PC-9 (cell line): Measurements from ENCODE around the gene KIF5B. TPM values are rescaled to one million over a fixed set of nuclear protein-coding genes. Genes with fewer than 3 reads are reported as not detected.

Source experiments
- BruUV-seq: library from RNA; stranded (reverse); fragments of 400-500 nt; replicated peaks from 2 replicates; lab custom pipeline; 2021; lab: Mats Ljungman, UMichigan
- CTCF ChIA-PET: fragments of 300-600 bp; sonication (Branson Sonifier 250); formaldehyde crosslinking; loops from one replicate; lab custom pipeline; 2022; ENCODE audit warnings: antibody characterized with exemption; lab: Charles Lee
- POLR2A ChIA-PET: fragments of 300-600 bp; sonication (Branson Sonifier 250); formaldehyde crosslinking; loops from one replicate; lab custom pipeline; 2022; ENCODE audit warnings: antibody characterized with exemption; ENCODE audit not compliant: unreplicated experiment; lab: Charles Lee
- DNase-seq, 2 experiments: peaks; one replicate each; pipeline versions ENCODE4 v3.0.0 to v3.0.0-alpha.2; 2015 to 2022; ENCODE audit warnings: mixed read lengths in 1 of 2
- H2AFZ ChIP-seq: fragments of 200-600 bp; sonication (generic); 2 replicates; pipeline ENCODE4 v1.8.1; 2017; ENCODE audit warnings: antibody characterized with exemption
- H3F3A ChIP-seq: fragments of 200-600 bp; sonication (generic); 2 replicates; pipeline ENCODE4 v1.8.1; 2017; ENCODE audit warnings: antibody characterized with exemption, mild to moderate bottlenecking, low read depth; ENCODE audit not compliant: insufficient read depth
- H3K27ac ChIP-seq: fragments of 200-600 bp; sonication (generic); 2 replicates; pipeline ENCODE4 v1.6.1; 2016; ENCODE audit warnings: mixed run types
- H3K27me3 ChIP-seq: fragments of 200-600 bp; sonication (generic); 2 replicates; pipeline ENCODE4 v1.6.1; 2016; ENCODE audit warnings: low read depth, mixed run types; ENCODE audit not compliant: insufficient read depth
- H3K36me3 ChIP-seq: fragments of 200-600 bp; sonication (generic); 2 replicates; pipeline ENCODE4 v1.6.1; 2016; ENCODE audit warnings: low read depth, mixed run types
- H3K4me1 ChIP-seq: fragments of 200-600 bp; sonication (generic); replicated peaks from 2 replicates; pipeline ENCODE4 v1.6.1; 2016; ENCODE audit warnings: mixed run types; ENCODE audit not compliant: insufficient read depth
- H3K4me2 ChIP-seq: fragments of 200-600 bp; sonication (generic); 2 replicates; pipeline ENCODE4 v1.6.1; 2017; ENCODE audit warnings: mixed run types
- H3K4me3 ChIP-seq: fragments of 200-600 bp; sonication (generic); 2 replicates; pipeline ENCODE4 v1.6.1; 2016; ENCODE audit warnings: mixed run types
- H3K79me2 ChIP-seq: fragments of 200-600 bp; sonication (generic); 2 replicates; pipeline ENCODE4 v1.6.1; 2017; ENCODE audit warnings: low read depth, mixed run types
- H3K9me2 ChIP-seq: fragments of 200-600 bp; sonication (generic); 2 replicates; pipeline ENCODE4 v1.8.1; 2017; ENCODE audit warnings: mild to moderate bottlenecking; ENCODE audit not compliant: insufficient read depth
- H3K9me3 ChIP-seq: fragments of 200-600 bp; sonication (generic); 2 replicates; pipeline ENCODE4 v1.8.1; 2016; ENCODE audit warnings: low read depth; ENCODE audit not compliant: insufficient read depth
- H4K20me1 ChIP-seq: fragments of 200-600 bp; sonication (generic); 2 replicates; pipeline ENCODE4 v1.8.1; 2017; ENCODE audit not compliant: insufficient read depth
- EZH2 ChIP-seq: fragments of 200-600 bp; sonication (generic); IDR thresholded peaks from 2 replicates; pipeline ENCODE4 v1.8.0; 2017; ENCODE audit warnings: antibody characterized with exemption, low read depth
- intact Hi-C: fragments of 100-400 bp; cut with micrococcal nuclease; formaldehyde crosslinking; loops from one replicate; pipeline ENCODE4 v1.10.0; 2022; ENCODE audit not compliant: unreplicated experiment
- total RNA-seq: library from RNA; stranded (reverse); gene quantifications from 2 replicates; pipeline ENCODE4 v1.2.3, GENCODE V29; 2021
- TF ChIP-seq, protein P1 (sequence below): fragments of 200-600 bp; sonication (generic); conservative IDR thresholded peaks from 2 replicates; pipeline ENCODE4 v1.6.1; 2017; ENCODE audit warnings: mixed run types, antibody characterized with exemption, mild to moderate bottlenecking, moderate library complexity

The KIF5B gene
- total RNA-seq, 1 experiment from 2014 or later: 76.9 TPM

GRCh38 chr10:32036922-32037321 is 19.3 kb downstream of the KIF5B start:
- DNase-seq: no peak
- no peaks in the 10 kb centered on the region for H3K4me1 ChIP-seq
- peaks cover 10% of the 10 kb centered on the region for H4K20me1 ChIP-seq
- POLR2A ChIA-PET: no interaction called here
- H3K4me2 ChIP-seq: no peak overlapping the region
- H3K27me3 ChIP-seq: no peaks in the 10 kb centered on the region
- no peak overlapping the region for H3K4me3 ChIP-seq
- no peaks in the 10 kb centered on the region for H3K9me2 ChIP-seq
- H3F3A ChIP-seq: peaks cover 5% of the 10 kb centered on the region; the same call in 1 of the 2 replicates
- no TSS peak for BruUV-seq
- H3K9me3 ChIP-seq: no peaks in the 10 kb centered on the region
- CTCF ChIA-PET: no interaction called here
- intact Hi-C loops: loop anchor here (10.0 kb wide), 1 partner anchor 238 kb away; no protein-coding TSS in a partner anchor
- peaks cover 20% of the 10 kb centered on the region for H3K36me3 ChIP-seq
- no peak overlapping the region for H3K27ac ChIP-seq
- TF ChIP-seq EZH2: no peak
- TF ChIP-seq, protein P1, sequence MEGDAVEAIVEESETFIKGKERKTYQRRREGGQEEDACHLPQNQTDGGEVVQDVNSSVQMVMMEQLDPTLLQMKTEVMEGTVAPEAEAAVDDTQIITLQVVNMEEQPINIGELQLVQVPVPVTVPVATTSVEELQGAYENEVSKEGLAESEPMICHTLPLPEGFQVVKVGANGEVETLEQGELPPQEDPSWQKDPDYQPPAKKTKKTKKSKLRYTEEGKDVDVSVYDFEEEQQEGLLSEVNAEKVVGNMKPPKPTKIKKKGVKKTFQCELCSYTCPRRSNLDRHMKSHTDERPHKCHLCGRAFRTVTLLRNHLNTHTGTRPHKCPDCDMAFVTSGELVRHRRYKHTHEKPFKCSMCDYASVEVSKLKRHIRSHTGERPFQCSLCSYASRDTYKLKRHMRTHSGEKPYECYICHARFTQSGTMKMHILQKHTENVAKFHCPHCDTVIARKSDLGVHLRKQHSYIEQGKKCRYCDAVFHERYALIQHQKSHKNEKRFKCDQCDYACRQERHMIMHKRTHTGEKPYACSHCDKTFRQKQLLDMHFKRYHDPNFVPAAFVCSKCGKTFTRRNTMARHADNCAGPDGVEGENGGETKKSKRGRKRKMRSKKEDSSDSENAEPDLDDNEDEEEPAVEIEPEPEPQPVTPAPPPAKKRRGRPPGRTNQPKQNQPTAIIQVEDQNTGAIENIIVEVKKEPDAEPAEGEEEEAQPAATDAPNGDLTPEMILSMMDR: no peak
- peaks cover 29% of the 10 kb centered on the region for H3K79me2 ChIP-seq
- no peak overlapping the region for H2AFZ ChIP-seq

- DNase-seq: no peak
- ChIA-PET POLR2A (no interaction called here), CTCF (no interaction called here)
- no peaks in the 10 kb centered on the region for H3K27me3 ChIP-seq
- BruUV-seq: no TSS peak
- H3F3A ChIP-seq: peaks cover 5% of the 10 kb centered on the region; the same call in 1 of the 2 replicates
- H3K27ac ChIP-seq: no peak overlapping the region
- H3K4me2 ChIP-seq: no peak overlapping the region
- 0 out of 2 replicates have a peak, but pooled peaks cover 12% of the 10 kb centered on the region for H3K79me2 ChIP-seq
- no peaks in the 10 kb centered on the region for H3K9me2 ChIP-seq
- H4K20me1 ChIP-seq: peaks cover 5% of the 10 kb centered on the region
- no peak overlapping the region for H2AFZ ChIP-seq
- H3K36me3 ChIP-seq: peaks cover 28% of the 10 kb centered on the region
- no peaks in the 10 kb centered on the region for H3K4me1 ChIP-seq
- H3K4me3 ChIP-seq: no peak overlapping the region
- no peaks in the 10 kb centered on the region for H3K9me3 ChIP-seq
- TF ChIP-seq EZH2: no peak
- TF ChIP-seq, protein P1: no peak
- intact Hi-C loops: loop anchor here (10.0 kb wide), 1 partner anchor 240 kb away; no protein-coding TSS in a partner anchor
Observed at GRCh38 chr10:32035038-32035437, 21.2 kb downstream of the KIF5B start.

DNA sequence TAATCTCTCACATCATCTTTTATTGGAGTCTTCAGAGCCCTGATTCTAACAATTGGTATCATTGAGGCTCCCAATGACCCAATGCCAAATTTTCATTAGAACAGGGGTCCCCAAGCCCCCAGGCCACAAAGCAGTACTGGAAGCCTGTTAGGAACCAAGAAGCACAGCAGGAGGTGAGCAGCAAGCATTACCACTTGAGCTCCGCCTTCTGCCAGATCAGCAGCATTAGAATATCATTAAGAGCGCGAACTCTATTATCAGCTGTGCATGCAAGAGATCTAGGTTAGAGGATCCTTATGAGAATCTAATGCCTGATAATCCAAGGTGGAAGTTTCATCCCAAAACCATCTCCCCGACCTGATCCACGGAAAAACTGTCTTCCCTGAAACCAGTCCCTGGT is 23.1 kb downstream of the KIF5B start:
- H3K4me2 ChIP-seq: no peak overlapping the region
- intact Hi-C loops: loop anchor here (10.0 kb wide), 1 partner anchor 242 kb away; no protein-coding TSS in a partner anchor
- no peaks in the 10 kb centered on the region; the same call in 1 of the 2 replicates for H3F3A ChIP-seq
- no peak overlapping the region for H2AFZ ChIP-seq
- H3K27ac ChIP-seq: no peak overlapping the region
- H3K9me3 ChIP-seq: no peaks in the 10 kb centered on the region
- TF ChIP-seq, protein P1: no peak
- TF ChIP-seq EZH2: no peak
- H3K4me1 ChIP-seq: no peaks in the 10 kb centered on the region
- peaks cover 34% of the 10 kb centered on the region for H3K36me3 ChIP-seq
- DNase-seq: no peak
- ChIA-PET POLR2A (interaction anchor here (0.6 to 0.7 kb wide), 2 partner anchors 190 to 1118 kb away, joined by 4 to 11 read pairs; no protein-coding TSS in a partner anchor), CTCF (no interaction called here)
- H4K20me1 ChIP-seq: peaks cover 8% of the 10 kb centered on the region; the same call in 1 of the 2 replicates
- H3K79me2 ChIP-seq: 0 out of 2 replicates have a peak, but pooled peaks cover 6% of the 10 kb centered on the region
- no peaks in the 10 kb centered on the region for H3K27me3 ChIP-seq
- BruUV-seq: no TSS peak
- H3K4me3 ChIP-seq: no peak overlapping the region
- no peaks in the 10 kb centered on the region for H3K9me2 ChIP-seq
